IPS-15b (cell line): ENCODE results near the gene WDPCP.
"Not testable (repeated sequence)": the region's sequence is repeated elsewhere in the genome, so short reads cannot be mapped to it uniquely, and the experiment has no call there.

Experiments
- H3K27me3 ChIP-seq: one replicate; pipeline ENCODE4 v1.6.1; 2013; ENCODE audit warnings: low read length; ENCODE audit not compliant: control insufficient read depth, insufficient read depth
- H3K36me3 ChIP-seq: one replicate; pipeline ENCODE4 v1.6.1; 2013; ENCODE audit warnings: low read length; ENCODE audit not compliant: control insufficient read depth, insufficient read depth
- H3K4me1 ChIP-seq: one replicate; pipeline ENCODE4 v1.6.1; 2013; ENCODE audit warnings: mild to moderate bottlenecking, low read length; ENCODE audit not compliant: control insufficient read depth, insufficient read depth
- H3K4me3 ChIP-seq: one replicate; pipeline ENCODE4 v1.5.1; 2013; ENCODE audit warnings: low read depth, low read length
- H3K9ac ChIP-seq: one replicate; pipeline ENCODE4 v1.6.1; 2013; ENCODE audit warnings: low read depth, mild to moderate bottlenecking, low read length
- H3K9me3 ChIP-seq: one replicate; pipeline ENCODE4 v1.6.1; 2013; ENCODE audit warnings: mild to moderate bottlenecking, low read length; ENCODE audit not compliant: control insufficient read depth, insufficient read depth

The WDPCP gene

GRCh38 chr2:63081404-63081803, 506.9 kb downstream of the WDPCP start:
- Histone ChIP-seq H3K4me3 (no peak overlapping the region), H3K9ac (no peak overlapping the region), H3K36me3 (no peaks in the 10 kb centered on the region), H3K4me1 (no peaks in the 10 kb centered on the region), H3K9me3 (no peaks in the 10 kb centered on the region), H3K27me3 (no peaks in the 10 kb centered on the region)

GRCh38 chr2:63078852-63079606, 509.2 kb downstream of the WDPCP start:
- Histone ChIP-seq H3K36me3 (no peaks in the 10 kb centered on the region), H3K27me3 (no peaks in the 10 kb centered on the region), H3K9ac (no peak overlapping the region), H3K4me3 (no peak overlapping the region), H3K9me3 (no peaks in the 10 kb centered on the region), H3K4me1 (no peaks in the 10 kb centered on the region)

DNA sequence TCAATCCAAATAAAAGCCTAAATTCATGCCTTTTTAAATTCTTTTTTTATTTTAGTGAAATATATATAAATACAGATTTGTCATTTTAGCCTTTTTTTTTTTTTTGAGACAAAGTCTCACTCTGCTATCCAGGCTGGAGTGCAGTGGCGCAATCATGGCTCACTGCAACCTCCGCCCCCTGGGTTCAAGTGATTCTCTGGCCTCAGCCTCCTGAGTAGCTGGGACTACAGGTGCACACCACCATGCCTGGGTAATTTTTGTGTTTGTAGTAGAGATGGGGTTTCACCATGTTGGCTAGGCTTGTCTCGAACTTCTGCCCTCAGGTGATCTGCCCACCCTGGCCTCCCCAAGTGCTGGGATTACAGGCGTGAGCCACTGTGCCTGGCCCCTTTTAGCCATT, 513.9 kb downstream of the WDPCP start:
- H3K4me3 ChIP-seq, H3K4me1 ChIP-seq, H3K27me3 ChIP-seq, H3K9ac ChIP-seq, H3K36me3 ChIP-seq, H3K9me3 ChIP-seq: not testable (repeated sequence)

DNA sequence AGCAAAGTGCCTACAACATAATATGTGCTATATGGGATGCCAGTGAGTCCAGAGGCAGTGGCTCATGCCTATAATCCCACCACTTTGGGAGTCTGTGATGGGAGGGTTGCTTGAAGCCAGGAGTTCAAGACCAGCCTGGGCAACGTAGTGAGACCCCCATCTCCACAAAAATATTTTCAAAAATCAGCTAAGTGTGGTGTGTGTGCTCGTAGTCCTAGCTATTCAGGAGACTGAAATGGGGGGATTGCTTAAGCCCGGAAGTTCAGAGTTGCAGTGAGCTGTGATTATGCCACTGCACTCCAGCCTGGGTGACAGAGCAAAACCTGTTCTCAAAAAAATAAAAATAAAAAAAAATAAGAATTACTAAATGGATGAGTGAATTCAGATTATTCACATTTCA, 514.3 kb downstream of the WDPCP start:
- Histone ChIP-seq H3K9me3 (no peaks in the 10 kb centered on the region), H3K4me3 (no peak overlapping the region), H3K27me3 (no peaks in the 10 kb centered on the region), H3K36me3 (no peaks in the 10 kb centered on the region), H3K9ac (no peak overlapping the region), H3K4me1 (no peaks in the 10 kb centered on the region)

DNA sequence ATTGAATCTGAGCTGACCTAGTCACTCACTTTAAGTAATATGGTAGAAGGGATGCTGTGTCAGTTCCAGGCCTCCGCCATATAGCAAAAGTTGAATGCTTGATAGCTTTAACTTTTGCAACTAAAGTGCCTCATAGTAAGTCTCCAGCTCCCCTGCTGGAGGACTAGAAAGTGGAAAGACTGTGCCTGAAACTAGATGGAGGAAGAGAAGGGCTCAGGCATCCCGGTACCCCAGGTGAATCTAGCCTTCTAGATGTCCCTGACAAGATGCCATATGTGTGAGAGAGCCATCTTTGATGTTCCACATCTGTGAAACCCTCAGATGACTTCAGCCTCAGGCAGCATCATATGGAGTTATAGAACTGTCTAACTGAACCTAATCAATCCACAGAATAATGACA, 516.6 kb downstream of the WDPCP start:
- no peaks in the 10 kb centered on the region for H3K9me3 ChIP-seq
- H3K9ac ChIP-seq, result no peak overlapping the region
- H3K36me3 ChIP-seq, result no peaks in the 10 kb centered on the region
- H3K4me3 ChIP-seq, result no peak overlapping the region
- no peaks in the 10 kb centered on the region for H3K4me1 ChIP-seq
- H3K27me3 ChIP-seq, result peaks cover under 1% of the 10 kb centered on the region
